Thoracic aorta (tissue), 2 donors: ENCODE results near the gene FOSL2. TPM values are rescaled to one million over a fixed set of nuclear protein-coding genes. Genes with fewer than 3 reads are reported as not detected.

Experiments
- ATAC-seq: fragments of 150-250 bp; one replicate; pipeline ENCODE4 v1.8.0; 2017; ENCODE audit warnings: low read depth; ENCODE audit not compliant: insufficient number of reproducible peaks, low FRiP score
- DNase-seq: peaks from one replicate; pipeline ENCODE4 v3.0.0-alpha.2; 2020; ENCODE audit warnings: low spot score
- H3K27ac ChIP-seq, 2 donors: fragments of 200-600 bp; sonication (generic); 1 replicate in 1 of 2; 2 replicates in 1 of 2; pipeline ENCODE4 v1.5.1; 2016; ENCODE audit warnings: mild to moderate bottlenecking in 2 of 2, moderate library complexity in 2 of 2
- H3K27me3 ChIP-seq: fragments of 200-600 bp; sonication (generic); replicated peaks from 2 replicates; pipeline ENCODE4 v1.6.0; 2016; ENCODE audit warnings: mild to moderate bottlenecking; ENCODE audit not compliant: insufficient read depth
- H3K36me3 ChIP-seq: fragments of 200-600 bp; sonication (generic); one replicate; pipeline ENCODE4 v1.5.1; 2016
- H3K4me1 ChIP-seq, 2 donors: fragments of 200-600 bp; sonication (generic); 1 replicate in 1 of 2; 2 replicates in 1 of 2; pipeline versions ENCODE4 v1.5.1 to v1.6.0; 2016; ENCODE audit warnings: low read depth in 2 of 2, mild to moderate bottlenecking in 1 of 2; ENCODE audit not compliant: control insufficient read depth in 1 of 2
- H3K4me3 ChIP-seq: fragments of 200-600 bp; sonication (generic); 2 replicates; pipeline ENCODE4 v1.5.1; 2016; ENCODE audit warnings: mild to moderate bottlenecking
- H3K9me3 ChIP-seq: fragments of 200-600 bp; sonication (generic); 2 replicates; pipeline ENCODE4 v1.5.1; 2016
- total RNA-seq, 2 donors: library from RNA; depleted of rRNA; stranded (reverse); fragments of >200 nt; gene quantifications; one replicate each; pipeline versions ENCODE4 v1.1.0 to v1.2.3, GENCODE V29; 2016
- TF ChIP-seq, protein P1 (sequence below): fragments of 200-600 bp; sonication (generic); IDR thresholded peaks from one replicate; pipeline ENCODE4 v1.5.1; 2019; ENCODE audit warnings: antibody characterized with exemption

Gene FOSL2
- total RNA-seq, 2 donors from 2014 or later = 188 to 311 TPM

DNA sequence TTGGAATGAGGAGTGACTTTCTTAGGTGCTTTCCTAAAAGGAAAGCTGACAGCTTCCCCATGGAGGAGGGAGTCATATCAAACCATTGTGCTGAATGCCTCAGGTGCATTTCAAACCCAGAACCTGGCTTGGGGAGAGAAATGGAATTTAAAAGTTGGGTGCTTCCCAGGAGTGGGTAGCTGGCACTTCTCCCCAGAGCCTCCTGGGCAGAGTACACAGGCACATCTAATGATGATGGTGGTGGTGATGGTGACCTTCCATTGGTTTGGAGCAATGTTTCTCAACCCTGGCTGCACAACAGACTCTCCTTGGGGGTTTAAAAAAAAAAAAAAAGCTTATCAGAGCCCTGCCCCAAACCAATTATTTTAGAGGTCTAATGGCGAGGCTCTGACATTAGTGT lies 8.3 kb downstream of the FOSL2 start:
- Histone ChIP-seq H3K27ac (peak overlapping the region in 1 of 2 donors; percentile 99), H3K4me3 (peak overlapping the region; percentile 97), H3K4me1 (peaks cover 69 to 79% of the 10 kb centered on the region in 2 donors), H3K27me3 (no peaks in the 10 kb centered on the region), H3K9me3 (no peaks in the 10 kb centered on the region), H3K36me3 (peaks cover 30% of the 10 kb centered on the region)
- DNase-seq (no peak), ATAC-seq (no peak)
- TF ChIP-seq, protein P1, sequence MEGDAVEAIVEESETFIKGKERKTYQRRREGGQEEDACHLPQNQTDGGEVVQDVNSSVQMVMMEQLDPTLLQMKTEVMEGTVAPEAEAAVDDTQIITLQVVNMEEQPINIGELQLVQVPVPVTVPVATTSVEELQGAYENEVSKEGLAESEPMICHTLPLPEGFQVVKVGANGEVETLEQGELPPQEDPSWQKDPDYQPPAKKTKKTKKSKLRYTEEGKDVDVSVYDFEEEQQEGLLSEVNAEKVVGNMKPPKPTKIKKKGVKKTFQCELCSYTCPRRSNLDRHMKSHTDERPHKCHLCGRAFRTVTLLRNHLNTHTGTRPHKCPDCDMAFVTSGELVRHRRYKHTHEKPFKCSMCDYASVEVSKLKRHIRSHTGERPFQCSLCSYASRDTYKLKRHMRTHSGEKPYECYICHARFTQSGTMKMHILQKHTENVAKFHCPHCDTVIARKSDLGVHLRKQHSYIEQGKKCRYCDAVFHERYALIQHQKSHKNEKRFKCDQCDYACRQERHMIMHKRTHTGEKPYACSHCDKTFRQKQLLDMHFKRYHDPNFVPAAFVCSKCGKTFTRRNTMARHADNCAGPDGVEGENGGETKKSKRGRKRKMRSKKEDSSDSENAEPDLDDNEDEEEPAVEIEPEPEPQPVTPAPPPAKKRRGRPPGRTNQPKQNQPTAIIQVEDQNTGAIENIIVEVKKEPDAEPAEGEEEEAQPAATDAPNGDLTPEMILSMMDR = no peak

DNA sequence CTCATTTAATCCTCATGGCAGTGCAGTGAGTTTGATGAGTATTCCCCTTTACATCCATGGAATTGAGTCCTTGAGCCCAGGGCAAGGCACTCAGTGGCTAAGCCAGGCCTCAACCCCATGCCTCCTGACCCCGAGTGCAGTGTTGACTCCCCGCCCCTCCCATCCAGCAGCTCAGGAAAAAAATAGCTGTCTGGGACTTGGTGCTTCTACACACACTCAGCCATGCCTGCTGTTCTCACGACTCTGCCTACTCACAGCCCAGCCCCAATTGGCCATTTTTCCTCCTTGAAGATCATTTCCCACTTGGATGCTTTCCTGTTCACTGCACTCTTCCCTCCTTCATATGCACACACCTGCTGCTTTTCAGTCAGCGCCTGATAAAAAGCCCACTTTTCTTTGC lies 8.8 kb downstream of the FOSL2 start:
- H3K9me3 ChIP-seq = no peaks in the 10 kb centered on the region
- H3K36me3 ChIP-seq = peaks cover 35% of the 10 kb centered on the region
- peaks cover 73 to 83% of the 10 kb centered on the region in 2 donors for H3K4me1 ChIP-seq
- DNase-seq (no peak), ATAC-seq (no peak)
- TF ChIP-seq, protein P1 = no peak
- H3K4me3 ChIP-seq = peak overlapping the region; percentile 11
- no peak overlapping the region for H3K27ac ChIP-seq
- H3K27me3 ChIP-seq = no peaks in the 10 kb centered on the region

GRCh38 chr2:28401948-28402550 lies 9.4 kb downstream of the FOSL2 start:
- no peak for DNase-seq
- no peaks in the 10 kb centered on the region for H3K27me3 ChIP-seq
- H3K36me3 ChIP-seq = peaks cover 42% of the 10 kb centered on the region
- H3K27ac ChIP-seq = no peak overlapping the region
- H3K4me1 ChIP-seq = peaks cover 79 to 89% of the 10 kb centered on the region in 2 donors
- no peaks in the 10 kb centered on the region for H3K9me3 ChIP-seq
- peak overlapping the region; percentile 11 for H3K4me3 ChIP-seq
- ATAC-seq = no peak
- TF ChIP-seq, protein P1 = no peak

GRCh38 chr2:28403370-28403956 lies 10.8 kb downstream of the FOSL2 start:
- Histone ChIP-seq H3K9me3 (no peaks in the 10 kb centered on the region), H3K27me3 (no peaks in the 10 kb centered on the region), H3K36me3 (peaks cover 53% of the 10 kb centered on the region), H3K27ac (no peak overlapping the region), H3K4me1 (peaks cover 72 to 93% of the 10 kb centered on the region in 2 donors), H3K4me3 (no peak overlapping the region)
- DNase-seq (no peak), ATAC-seq (no peak)
- TF ChIP-seq, protein P1 = no peak

GRCh38 chr2:28404086-28404485 lies 11.4 kb downstream of the FOSL2 start:
- no peak overlapping the region for H3K4me3 ChIP-seq
- TF ChIP-seq, protein P1 = no peak
- no peaks in the 10 kb centered on the region for H3K27me3 ChIP-seq
- DNase-seq (no peak), ATAC-seq (no peak)
- no peak overlapping the region for H3K27ac ChIP-seq
- peaks cover 67 to 90% of the 10 kb centered on the region in 2 donors for H3K4me1 ChIP-seq
- H3K9me3 ChIP-seq = no peaks in the 10 kb centered on the region
- H3K36me3 ChIP-seq = peaks cover 59% of the 10 kb centered on the region
